ENCODE results near the gene NR6A1.

The NR6A1 gene

GRCh38 chr9:124708633-124709291, 62.3 kb downstream of the NR6A1 start:
- Histone ChIP-seq H3K27me3 (ENCODE audit: insufficient read depth, poor library complexity, severe bottlenecking) (no peaks in the 10 kb centered on the region), H3K4me3 (replicated peaks; ENCODE audit: insufficient read depth, low read length) (no peak overlapping the region), H3K27ac (replicated peaks) (no peak overlapping the region)
- DNase-seq (ENCODE audit: low read depth in 1 of 2, low spot score in 1 of 2) = no peak
- TF ChIP-seq, protein P1, sequence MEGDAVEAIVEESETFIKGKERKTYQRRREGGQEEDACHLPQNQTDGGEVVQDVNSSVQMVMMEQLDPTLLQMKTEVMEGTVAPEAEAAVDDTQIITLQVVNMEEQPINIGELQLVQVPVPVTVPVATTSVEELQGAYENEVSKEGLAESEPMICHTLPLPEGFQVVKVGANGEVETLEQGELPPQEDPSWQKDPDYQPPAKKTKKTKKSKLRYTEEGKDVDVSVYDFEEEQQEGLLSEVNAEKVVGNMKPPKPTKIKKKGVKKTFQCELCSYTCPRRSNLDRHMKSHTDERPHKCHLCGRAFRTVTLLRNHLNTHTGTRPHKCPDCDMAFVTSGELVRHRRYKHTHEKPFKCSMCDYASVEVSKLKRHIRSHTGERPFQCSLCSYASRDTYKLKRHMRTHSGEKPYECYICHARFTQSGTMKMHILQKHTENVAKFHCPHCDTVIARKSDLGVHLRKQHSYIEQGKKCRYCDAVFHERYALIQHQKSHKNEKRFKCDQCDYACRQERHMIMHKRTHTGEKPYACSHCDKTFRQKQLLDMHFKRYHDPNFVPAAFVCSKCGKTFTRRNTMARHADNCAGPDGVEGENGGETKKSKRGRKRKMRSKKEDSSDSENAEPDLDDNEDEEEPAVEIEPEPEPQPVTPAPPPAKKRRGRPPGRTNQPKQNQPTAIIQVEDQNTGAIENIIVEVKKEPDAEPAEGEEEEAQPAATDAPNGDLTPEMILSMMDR (IDR thresholded peaks at IDR 0.05; ENCODE audit: insufficient read depth, low read length) = no peak
- TF ChIP-seq GABPA (IDR thresholded peaks at IDR 0.05; ENCODE audit: low read depth) (no peak), SPI1 (IDR thresholded peaks at IDR 0.05; ENCODE audit: borderline replicate concordance, low read depth) (no peak), POLR2AphosphoS5 (IDR thresholded peaks at IDR 0.05; ENCODE audit: low read depth) (no peak)

- Histone ChIP-seq H3K27ac (replicated peaks) (no peak overlapping the region), H3K27me3 (ENCODE audit: insufficient read depth, poor library complexity, severe bottlenecking) (no peaks in the 10 kb centered on the region), H3K4me3 (replicated peaks; ENCODE audit: insufficient read depth, low read length) (no peak overlapping the region)
- TF ChIP-seq GABPA (IDR thresholded peaks at IDR 0.05; ENCODE audit: low read depth) (no peak), POLR2AphosphoS5 (IDR thresholded peaks at IDR 0.05; ENCODE audit: low read depth) (no peak)
- TF ChIP-seq, protein P1 (IDR thresholded peaks at IDR 0.05; ENCODE audit: insufficient read depth, low read length) = no peak
- TF ChIP-seq, protein P2, sequence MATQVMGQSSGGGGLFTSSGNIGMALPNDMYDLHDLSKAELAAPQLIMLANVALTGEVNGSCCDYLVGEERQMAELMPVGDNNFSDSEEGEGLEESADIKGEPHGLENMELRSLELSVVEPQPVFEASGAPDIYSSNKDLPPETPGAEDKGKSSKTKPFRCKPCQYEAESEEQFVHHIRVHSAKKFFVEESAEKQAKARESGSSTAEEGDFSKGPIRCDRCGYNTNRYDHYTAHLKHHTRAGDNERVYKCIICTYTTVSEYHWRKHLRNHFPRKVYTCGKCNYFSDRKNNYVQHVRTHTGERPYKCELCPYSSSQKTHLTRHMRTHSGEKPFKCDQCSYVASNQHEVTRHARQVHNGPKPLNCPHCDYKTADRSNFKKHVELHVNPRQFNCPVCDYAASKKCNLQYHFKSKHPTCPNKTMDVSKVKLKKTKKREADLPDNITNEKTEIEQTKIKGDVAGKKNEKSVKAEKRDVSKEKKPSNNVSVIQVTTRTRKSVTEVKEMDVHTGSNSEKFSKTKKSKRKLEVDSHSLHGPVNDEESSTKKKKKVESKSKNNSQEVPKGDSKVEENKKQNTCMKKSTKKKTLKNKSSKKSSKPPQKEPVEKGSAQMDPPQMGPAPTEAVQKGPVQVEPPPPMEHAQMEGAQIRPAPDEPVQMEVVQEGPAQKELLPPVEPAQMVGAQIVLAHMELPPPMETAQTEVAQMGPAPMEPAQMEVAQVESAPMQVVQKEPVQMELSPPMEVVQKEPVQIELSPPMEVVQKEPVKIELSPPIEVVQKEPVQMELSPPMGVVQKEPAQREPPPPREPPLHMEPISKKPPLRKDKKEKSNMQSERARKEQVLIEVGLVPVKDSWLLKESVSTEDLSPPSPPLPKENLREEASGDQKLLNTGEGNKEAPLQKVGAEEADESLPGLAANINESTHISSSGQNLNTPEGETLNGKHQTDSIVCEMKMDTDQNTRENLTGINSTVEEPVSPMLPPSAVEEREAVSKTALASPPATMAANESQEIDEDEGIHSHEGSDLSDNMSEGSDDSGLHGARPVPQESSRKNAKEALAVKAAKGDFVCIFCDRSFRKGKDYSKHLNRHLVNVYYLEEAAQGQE (IDR thresholded peaks at IDR 0.05; ENCODE audit: insufficient replicate concordance, low read depth) = no peak
- no peak for DNase-seq (ENCODE audit: low read depth in 1 of 2, low spot score in 1 of 2)
Measured at GRCh38 chr9:124708074-124708473, 63.0 kb downstream of the NR6A1 start.

DNA sequence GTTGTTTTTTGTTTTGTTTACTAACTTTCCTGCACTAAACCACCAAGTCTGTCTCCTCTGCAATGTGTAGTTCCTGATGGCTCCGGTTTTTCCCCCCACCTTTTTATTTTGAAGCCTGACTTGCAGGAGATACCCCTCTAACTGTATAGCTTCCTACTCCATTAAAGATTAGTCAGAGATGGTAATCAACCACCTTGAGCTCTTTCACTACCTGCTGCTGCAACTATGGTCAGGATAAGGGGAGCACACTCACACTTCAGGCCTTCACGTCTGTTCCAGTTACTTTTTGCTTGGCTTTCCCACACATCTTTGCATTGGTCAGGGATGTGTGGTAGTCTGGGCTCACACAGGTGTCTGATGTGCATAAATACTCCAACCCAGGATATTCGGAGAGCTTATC, 63.4 kb downstream of the NR6A1 start:
- Histone ChIP-seq H3K27me3 (ENCODE audit: insufficient read depth, poor library complexity, severe bottlenecking) (no peaks in the 10 kb centered on the region), H3K27ac (replicated peaks) (no peak overlapping the region), H3K4me3 (replicated peaks; ENCODE audit: insufficient read depth, low read length) (no peak overlapping the region)
- no peak for DNase-seq (ENCODE audit: low read depth in 1 of 2, low spot score in 1 of 2)
- TF ChIP-seq GABPA (IDR thresholded peaks at IDR 0.05; ENCODE audit: low read depth) (no peak), SPI1 (IDR thresholded peaks at IDR 0.05; ENCODE audit: borderline replicate concordance, low read depth) (no peak), POLR2AphosphoS5 (IDR thresholded peaks at IDR 0.05; ENCODE audit: low read depth) (no peak)
- TF ChIP-seq, protein P2 (IDR thresholded peaks at IDR 0.05; ENCODE audit: insufficient replicate concordance, low read depth) = no peak
- TF ChIP-seq, protein P1 (IDR thresholded peaks at IDR 0.05; ENCODE audit: insufficient read depth, low read length) = no peak

- no peak for DNase-seq (ENCODE audit: low read depth in 1 of 2, low spot score in 1 of 2)
- no peak overlapping the region for H3K4me3 ChIP-seq (replicated peaks; ENCODE audit: insufficient read depth, low read length)
- H3K27me3 ChIP-seq (ENCODE audit: insufficient read depth, poor library complexity, severe bottlenecking) = no peaks in the 10 kb centered on the region
- no peak for TF ChIP-seq SPI1 (IDR thresholded peaks at IDR 0.05; ENCODE audit: borderline replicate concordance, low read depth)
- TF ChIP-seq POLR2AphosphoS5 (IDR thresholded peaks at IDR 0.05; ENCODE audit: low read depth) = no peak
- TF ChIP-seq, protein P1 (IDR thresholded peaks at IDR 0.05; ENCODE audit: insufficient read depth, low read length) = no peak
- no peak for TF ChIP-seq GABPA (IDR thresholded peaks at IDR 0.05; ENCODE audit: low read depth)
- TF ChIP-seq, protein P2 (IDR thresholded peaks at IDR 0.05; ENCODE audit: insufficient replicate concordance, low read depth) = no peak
- no peak overlapping the region for H3K27ac ChIP-seq (replicated peaks)
Measured at GRCh38 chr9:124706685-124707084, 64.4 kb downstream of the NR6A1 start.

Measured in HL-60 (cell line).